GM12872 (cell line): ENCODE results near the gene GTPBP8.

Source experiments
- CTCF ChIP-seq: IDR thresholded peaks from 3 replicates; pipeline ENCODE4 v1.5.1; 2011; ENCODE audit warnings: low read depth, mild to moderate bottlenecking, low read length, moderate library complexity; ENCODE audit not compliant: insufficient read depth

The GTPBP8 gene

GRCh38 chr3:113002037-113002436, 11.3 kb downstream of the GTPBP8 start:
- TF ChIP-seq CTCF = no peak

- no peak for TF ChIP-seq CTCF
Observed at GRCh38 chr3:113002679-113003078, 11.9 kb downstream of the GTPBP8 start.

- no peak for TF ChIP-seq CTCF
Observed at GRCh38 chr3:113005611-113006010, 14.8 kb downstream of the GTPBP8 start.

GRCh38 chr3:113006359-113007056, 15.7 kb downstream of the GTPBP8 start:
- TF ChIP-seq CTCF = no peak

GRCh38 chr3:113008117-113008516, 17.3 kb downstream of the GTPBP8 start:
- no peak for TF ChIP-seq CTCF

- no peak for TF ChIP-seq CTCF
Observed at GRCh38 chr3:113013593-113013992, 22.8 kb downstream of the GTPBP8 start.

- TF ChIP-seq CTCF = no peak
Observed at GRCh38 chr3:113018536-113019181, 27.9 kb downstream of the GTPBP8 start.
